HepG2 (cell line): ENCODE data around the gene PAIP1. TPM values are rescaled to one million over a fixed set of nuclear protein-coding genes. Genes with fewer than 3 reads are reported as not detected.

ENCODE experiments used
- AFF4 ChIP-seq: sonication (generic); formaldehyde crosslinking; IDR thresholded peaks from 2 replicates; pipeline ENCODE4 v1.4.0; 2020; ENCODE audit warnings: missing genetic modification reagents
- E2F5 ChIP-seq: sonication (generic); formaldehyde crosslinking; conservative IDR thresholded peaks from 2 replicates; pipeline ENCODE4 v1.4.0; 2020; ENCODE audit warnings: missing genetic modification reagents
- ELF3 ChIP-seq: IDR thresholded peaks from 2 replicates; pipeline ENCODE4 v1.6.1; 2016; ENCODE audit warnings: missing genetic modification reagents, missing compliant biosample characterization
- FOXA1 ChIP-seq, 2 experiments: fragments of 450-650 bp in 1 of 2; sonication (generic) in 1 of 2; formaldehyde crosslinking in 1 of 2; IDR thresholded peaks; 2 replicates each; pipeline versions ENCODE4 v1.4.0 to v1.6.1; 2016 to 2020; ENCODE audit warnings: missing genetic modification reagents in 1 of 2
- KMT2B ChIP-seq: IDR thresholded peaks from 2 replicates; pipeline ENCODE4 v1.6.1; 2016; ENCODE audit warnings: missing genetic modification reagents, missing compliant biosample characterization
- MIER2 ChIP-seq: IDR thresholded peaks from 2 replicates; pipeline ENCODE4 v1.6.1; 2016; ENCODE audit warnings: missing biosample characterization, missing genetic modification reagents
- MYPOP ChIP-seq: sonication (generic); formaldehyde crosslinking; IDR thresholded peaks from 2 replicates; pipeline ENCODE4 v1.8.1; 2023; ENCODE audit warnings: mild to moderate bottlenecking, moderate library complexity, missing genetic modification reagents
- RARA ChIP-seq: IDR thresholded peaks from 2 replicates; pipeline ENCODE4 v1.6.1; 2016; ENCODE audit warnings: missing genetic modification reagents, missing compliant biosample characterization
- RORA ChIP-seq: sonication (generic); formaldehyde crosslinking; IDR thresholded peaks from 2 replicates; pipeline ENCODE4 v1.5.0; 2020; ENCODE audit warnings: mild to moderate bottlenecking, missing genetic modification reagents, moderate library complexity
- SALL2 ChIP-seq: sonication (generic); formaldehyde crosslinking; IDR thresholded peaks from 2 replicates; pipeline ENCODE4 v1.8.1; 2023; ENCODE audit warnings: mild to moderate bottlenecking, missing genetic modification reagents, inconsistent platforms
- SIN3B ChIP-seq: fragments of 150-350 bp; IDR thresholded peaks from 2 replicates; pipeline ENCODE4 v1.6.1; 2014; ENCODE audit warnings: low read length
- ZBTB7A ChIP-seq: sonication (generic); formaldehyde crosslinking; IDR thresholded peaks from 2 replicates; pipeline ENCODE4 v1.8.0; 2022; ENCODE audit warnings: mild to moderate bottlenecking, missing genetic modification reagents
- ZNF3 ChIP-seq: IDR thresholded peaks from 2 replicates; pipeline ENCODE4 v1.7.0; 2017; ENCODE audit warnings: inconsistent platforms
- ZNF317 ChIP-seq: sonication (generic); formaldehyde crosslinking; IDR thresholded peaks from 2 replicates; pipeline ENCODE4 v1.5.0; 2020; ENCODE audit warnings: mild to moderate bottlenecking, missing genetic modification reagents
- ZNF329 ChIP-seq: sonication (generic); formaldehyde crosslinking; IDR thresholded peaks from 2 replicates; pipeline ENCODE4 v1.9.0; 2021; ENCODE audit warnings: low read depth, mild to moderate bottlenecking, missing genetic modification reagents
- ZNF333 ChIP-seq: sonication (generic); formaldehyde crosslinking; IDR thresholded peaks from 2 replicates; pipeline ENCODE4 v1.4.0; 2020; ENCODE audit warnings: mild to moderate bottlenecking, missing genetic modification reagents, borderline replicate concordance
- ZNF460 ChIP-seq: sonication (generic); formaldehyde crosslinking; IDR thresholded peaks from 2 replicates; pipeline ENCODE4 v1.5.1; 2020; ENCODE audit warnings: missing genetic modification reagents, mild to moderate bottlenecking, borderline replicate concordance
- ZNF550 ChIP-seq: sonication (generic); formaldehyde crosslinking; IDR thresholded peaks from 2 replicates; pipeline ENCODE4 v1.4.0; 2020; ENCODE audit warnings: mild to moderate bottlenecking, missing genetic modification reagents, borderline replicate concordance
- ZNF569 ChIP-seq: sonication (generic); formaldehyde crosslinking; IDR thresholded peaks from 2 replicates; pipeline ENCODE4 v1.5.0; 2020; ENCODE audit warnings: mild to moderate bottlenecking, missing genetic modification reagents, moderate library complexity, borderline replicate concordance
- ZNF691 ChIP-seq: sonication (generic); formaldehyde crosslinking; IDR thresholded peaks from 2 replicates; pipeline ENCODE4 v1.4.0; 2020; ENCODE audit warnings: missing genetic modification reagents, low read depth, mild to moderate bottlenecking, borderline replicate concordance
- ZNF780A ChIP-seq: sonication (generic); formaldehyde crosslinking; IDR thresholded peaks from 2 replicates; pipeline ENCODE4 v1.8.0; 2022; ENCODE audit warnings: mild to moderate bottlenecking, missing genetic modification reagents, moderate library complexity
- ZNF883 ChIP-seq: sonication (generic); formaldehyde crosslinking; IDR thresholded peaks from 2 replicates; pipeline ENCODE4 v1.5.1; 2020; ENCODE audit warnings: mild to moderate bottlenecking, missing genetic modification reagents; ENCODE audit errors: not compliant biosample characterization
- ZSCAN20 ChIP-seq: sonication (generic); formaldehyde crosslinking; IDR thresholded peaks from 2 replicates; pipeline ENCODE4 v1.4.0; 2020; ENCODE audit warnings: missing genetic modification reagents, mild to moderate bottlenecking, borderline replicate concordance
- polyA plus RNA-seq, 8 experiments: library from polyadenylated mRNA; depleted of rRNA in 3 of 8; stranded (reverse) in 7 of 8; unstranded in 1 of 8; fragments of >200 nt; fragmentation: Illumina TruSeq in 4 of 8; extraction: Trizol in 4 of 8; gene quantifications; 2 replicates each; pipeline versions ENCODE4 v1.2.1 to v1.2.3, GENCODE V29; 2011 to 2016; ENCODE audit warnings: low read depth in 4 of 8, missing spikeins in 1 of 8, mixed read lengths in 1 of 8; ENCODE audit not compliant: insufficient read depth in 1 of 8
- total RNA-seq, 5 experiments: library from RNA; depleted of rRNA; stranded (reverse); fragments of >200 nt; fragmentation: Illumina TruSeq; extraction: Trizol; gene quantifications; 2 replicates each; pipeline ENCODE4 v1.2.3, GENCODE V29; 2016; ENCODE audit warnings: low read depth in 1 of 5

Gene PAIP1
- total and polyA plus RNA-seq, 2 of the 13 experiments (the other 11 are each of a cell fraction or from before 2014, with no cell fraction given) = 96.6 to 116 TPM

GRCh38 chr5:43602461-43603343 is 45.8 kb upstream of the PAIP1 start, which contains the start of gene NNT (continued):
- TF ChIP-seq AFF4 (no peak), ZBTB7A (CRISPR knock-in tag) (peak; percentile 57; the same call in 1 of the 2 replicates), E2F5 (peak; percentile 77; the same call in 1 of the 2 replicates), ZNF569 (CRISPR knock-in tag) (no peak), ZNF3 (no peak), SIN3B (no peak), ZNF550 (CRISPR knock-in tag) (no peak), MIER2 (no peak), ZNF333 (peak; percentile 37; the same call in 1 of the 2 replicates), ZNF780A (CRISPR knock-in tag) (no peak), ELF3 (CRISPR knock-in tag) (peak; percentile 86), MYPOP (CRISPR knock-in tag) (peak; percentile 68; the same call in 1 of the 2 replicates), SALL2 (CRISPR knock-in tag) (peak; percentile 97), ZNF317 (CRISPR knock-in tag) (no peak), ZSCAN20 (CRISPR knock-in tag) (peak; percentile 76; the same call in 1 of the 2 replicates), ZNF329 (CRISPR knock-in tag) (no peak), RARA (peak; percentile 24; the same call in 1 of the 2 replicates), ZNF691 (CRISPR knock-in tag) (no peak), ZNF883 (peak; percentile 81), RORA (CRISPR knock-in tag) (no peak), KMT2B (CRISPR knock-in tag) (peak; percentile 76; the same call in 1 of the 2 replicates), ZNF460 (CRISPR knock-in tag) (no peak; the same call in 1 of the 2 replicates), FOXA1 (IDR thresholded peaks at IDR 0.05) (no peak), FOXA1 (CRISPR knock-in tag; IDR thresholded peaks at IDR 0.05) (no peak)
